Measurements from ENCODE around the gene MXI1. TPM values are rescaled to one million over a fixed set of nuclear protein-coding genes. Genes with fewer than 3 reads are reported as not detected.
A peak's percentile ranks its signal among the peaks of the same experiment; 100 is the strongest.

MXI1 gene
- total and polyA plus RNA-seq, 8 donors: 16.5 to 79.3 (median 49.2) TPM

- no peak for TF ChIP-seq CTCF (IDR thresholded peaks at IDR 0.05)
- Histone ChIP-seq H3K27ac (no peak overlapping the region), H3K36me3 (no peaks in the 10 kb centered on the region), H3K9me3 (no peaks in the 10 kb centered on the region), H3K4me3 (no peak overlapping the region), H3K27me3 (no peaks in the 10 kb centered on the region), H3K4me1 (peaks cover 3 to 4% of the 10 kb centered on the region in 2 donors)
- DNase-seq: no peak
- ATAC-seq: no peak
- intact Hi-C loops (cut with DNase I): no loop called here
Measured at GRCh38 chr10:110258542-110258941, 51.1 kb downstream of the MXI1 start.

- Histone ChIP-seq H3K4me3 (no peak overlapping the region), H3K36me3 (no peaks in the 10 kb centered on the region), H3K27me3 (no peaks in the 10 kb centered on the region), H3K27ac (no peak overlapping the region), H3K4me1 (peaks cover 4 to 8% of the 10 kb centered on the region in 2 donors), H3K9me3 (no peaks in the 10 kb centered on the region)
- DNase-seq (no peak), ATAC-seq (no peak)
- TF ChIP-seq CTCF (IDR thresholded peaks at IDR 0.05): no peak
- intact Hi-C loops (cut with DNase I): no loop called here
Measured at GRCh38 chr10:110259317-110259716, 51.9 kb downstream of the MXI1 start.

- Histone ChIP-seq H3K27me3 (no peaks in the 10 kb centered on the region), H3K9me3 (no peaks in the 10 kb centered on the region), H3K27ac (peak overlapping the region in 1 of 2 donors; percentile 18), H3K36me3 (no peaks in the 10 kb centered on the region), H3K4me3 (no peak overlapping the region), H3K4me1 (peaks cover 4 to 8% of the 10 kb centered on the region in 2 donors)
- no peak for TF ChIP-seq CTCF (IDR thresholded peaks at IDR 0.05)
- peak; percentile 40 for ATAC-seq
- intact Hi-C loops (cut with DNase I): no loop called here
- peak in 1 of 4 donors; percentile 28 for DNase-seq
Measured at GRCh38 chr10:110260746-110261477, 53.5 kb downstream of the MXI1 start.

GRCh38 chr10:110263164-110263563, 55.8 kb downstream of the MXI1 start:
- no peak for TF ChIP-seq CTCF (IDR thresholded peaks at IDR 0.05)
- H3K27ac ChIP-seq: no peak overlapping the region
- no peak for ATAC-seq

GRCh38 chr10:110265573-110266193, 58.3 kb downstream of the MXI1 start:
- H3K4me1 ChIP-seq: peaks cover 10 to 27% of the 10 kb centered on the region in 2 donors
- H3K4me3 ChIP-seq: no peak overlapping the region
- no peaks in the 10 kb centered on the region for H3K27me3 ChIP-seq
- H3K36me3 ChIP-seq: no peaks in the 10 kb centered on the region
- H3K9me3 ChIP-seq: no peaks in the 10 kb centered on the region
- TF ChIP-seq CTCF (IDR thresholded peaks at IDR 0.05): no peak
- H3K27ac ChIP-seq: no peak overlapping the region
- intact Hi-C loops (cut with DNase I): no loop called here
- DNase-seq (no peak), ATAC-seq (no peak)

More at GRCh38 chr10:110263164-110263563, 55.8 kb downstream of the MXI1 start:
- H3K36me3 ChIP-seq: no peaks in the 10 kb centered on the region
- no peak overlapping the region for H3K4me3 ChIP-seq
- H3K9me3 ChIP-seq: no peaks in the 10 kb centered on the region
- peaks cover 4 to 8% of the 10 kb centered on the region in 2 donors for H3K4me1 ChIP-seq
- DNase-seq: no peak
- H3K27me3 ChIP-seq: no peaks in the 10 kb centered on the region
- intact Hi-C loops (cut with DNase I): no loop called here
